ENCODE data around the gene PKP3. TPM values are rescaled to one million over a fixed set of nuclear protein-coding genes. Genes with fewer than 3 reads are reported as not detected.
"Not testable (repeated sequence)": the region's sequence is repeated elsewhere in the genome, so short reads cannot be mapped to it uniquely, and the experiment has no call there.

PKP3 gene
- total and polyA plus RNA-seq, 3 experiments from 2014 or later, result 1.1 TPM; not detected in 2

- Mint-ChIP-seq H3K36me3 (peaks cover 0 to 3% (median 0%) of the 10 kb centered on the region in 3 donors), H3K4me3 (no peak overlapping the region), H3K27me3 (peaks cover 4 to 9% of the 10 kb centered on the region in 2 donors), H3K4me1 (peaks cover 17 to 23% (median 19%) of the 10 kb centered on the region in 3 donors), H3K27ac (no peak overlapping the region), H3K9me3 (peaks cover 0 to 7% (median 2%) of the 10 kb centered on the region in 5 donors)
- CTCF ChIA-PET, result no interaction called here
- H3K4me3 ChIP-seq (ENCODE audit: low read length), result no peak overlapping the region
- no peak for DNase-seq
- POLR2A ChIA-PET, result interaction anchor here (0.6 kb wide), 1 partner anchor 170 kb away, joined by 3 read pairs; no protein-coding TSS in a partner anchor
- H3K27ac ChIP-seq (ENCODE audit: low read depth, low read length), result no peak overlapping the region
- H3K9me3 ChIP-seq (ENCODE audit: low read length), result no peaks in the 10 kb centered on the region
- no peaks in the 10 kb centered on the region for H3K27me3 ChIP-seq (ENCODE audit: insufficient read depth, low read length, poor library complexity, severe bottlenecking)
- H3K36me3 ChIP-seq (ENCODE audit: insufficient read depth, low read length), result no peaks in the 10 kb centered on the region
- peaks cover 9% of the 10 kb centered on the region for H3K4me1 ChIP-seq (ENCODE audit: insufficient read depth, low read length)
Measured at GRCh38 chr11:384511-384910, 9.5 kb upstream of the PKP3 start.

GRCh38 chr11:385594-386351, 8.2 kb upstream of the PKP3 start:
- peaks cover 0 to 7% (median 2%) of the 10 kb centered on the region in 5 donors for H3K9me3 Mint-ChIP-seq
- Histone ChIP-seq H3K4me1 (ENCODE audit: insufficient read depth, low read length) (peaks cover 9% of the 10 kb centered on the region), H3K4me3 (ENCODE audit: low read length) (no peak overlapping the region), H3K9me3 (ENCODE audit: low read length) (no peaks in the 10 kb centered on the region), H3K27me3 (ENCODE audit: insufficient read depth, low read length, poor library complexity, severe bottlenecking) (no peaks in the 10 kb centered on the region), H3K27ac (ENCODE audit: low read depth, low read length) (no peak overlapping the region), H3K36me3 (ENCODE audit: insufficient read depth, low read length) (no peaks in the 10 kb centered on the region)
- H3K4me3 Mint-ChIP-seq, result no peak overlapping the region
- CTCF ChIA-PET, result no interaction called here
- peaks cover 0 to 3% (median 0%) of the 10 kb centered on the region in 3 donors for H3K36me3 Mint-ChIP-seq
- H3K27ac Mint-ChIP-seq, result peak overlapping the region in 1 of 8 donors; percentile 76
- POLR2A ChIA-PET, result no interaction called here
- no peak for DNase-seq
- H3K4me1 Mint-ChIP-seq, result peaks cover 17 to 23% (median 19%) of the 10 kb centered on the region in 3 donors
- H3K27me3 Mint-ChIP-seq, result peaks cover 4 to 9% of the 10 kb centered on the region in 2 donors

- peaks cover 9% of the 10 kb centered on the region for H3K4me1 ChIP-seq (ENCODE audit: insufficient read depth, low read length)
- ChIA-PET CTCF (no interaction called here), POLR2A (no interaction called here)
- Mint-ChIP-seq H3K4me3 (peak overlapping the region in 1 of 7 donors; percentile 57), H3K4me1 (peaks cover 17 to 23% (median 19%) of the 10 kb centered on the region in 3 donors), H3K9me3 (peaks cover 0 to 7% (median 2%) of the 10 kb centered on the region in 5 donors), H3K27ac (peak overlapping the region in 4 of 8 donors; percentile 36 to 87 (median 52)), H3K36me3 (peaks cover 0 to 3% (median 0%) of the 10 kb centered on the region in 3 donors), H3K27me3 (peaks cover 4 to 9% of the 10 kb centered on the region in 2 donors)
- no peak overlapping the region for H3K4me3 ChIP-seq (ENCODE audit: low read length)
- H3K27ac ChIP-seq (ENCODE audit: low read depth, low read length), result no peak overlapping the region
- H3K9me3 ChIP-seq (ENCODE audit: low read length), result no peaks in the 10 kb centered on the region
- H3K27me3 ChIP-seq (ENCODE audit: insufficient read depth, low read length, poor library complexity, severe bottlenecking), result no peaks in the 10 kb centered on the region
- no peak for DNase-seq
- no peaks in the 10 kb centered on the region for H3K36me3 ChIP-seq (ENCODE audit: insufficient read depth, low read length)
Measured at GRCh38 chr11:386483-386882, 7.5 kb upstream of the PKP3 start.

- H3K36me3 ChIP-seq (ENCODE audit: insufficient read depth, low read length), result no peaks in the 10 kb centered on the region
- H3K4me1 Mint-ChIP-seq, result peaks cover 13 to 20% (median 19%) of the 10 kb centered on the region in 3 donors
- H3K27ac ChIP-seq (ENCODE audit: low read depth, low read length), result no peak overlapping the region
- no peaks in the 10 kb centered on the region for H3K27me3 ChIP-seq (ENCODE audit: insufficient read depth, low read length, poor library complexity, severe bottlenecking)
- H3K27ac Mint-ChIP-seq, result peak overlapping the region; percentile 2 to 90 (median 86)
- no peak overlapping the region for H3K4me3 ChIP-seq (ENCODE audit: low read length)
- peaks cover 0 to 3% (median 0%) of the 10 kb centered on the region in 3 donors for H3K36me3 Mint-ChIP-seq
- no peaks in the 10 kb centered on the region for H3K9me3 ChIP-seq (ENCODE audit: low read length)
- peaks cover 0 to 7% (median 2%) of the 10 kb centered on the region in 5 donors for H3K9me3 Mint-ChIP-seq
- peak in 1 of 5 donors; percentile 21 for DNase-seq
- H3K4me3 Mint-ChIP-seq, result peak overlapping the region in 3 of 7 donors; percentile 38 to 57 (median 47)
- ChIA-PET CTCF (interaction anchor here (0.9 to 1.3 kb wide), 3 partner anchors 10 to 137 kb away, joined by 3 to 5 read pairs (median 4); no protein-coding TSS in a partner anchor), POLR2A (no interaction called here)
- H3K27me3 Mint-ChIP-seq, result peaks cover 2 to 5% of the 10 kb centered on the region in 2 donors
- H3K4me1 ChIP-seq (ENCODE audit: insufficient read depth, low read length), result peaks cover 9% of the 10 kb centered on the region
Measured at GRCh38 chr11:387193-387793, 6.7 kb upstream of the PKP3 start.

- H3K27me3 ChIP-seq (ENCODE audit: insufficient read depth, low read length, poor library complexity, severe bottlenecking); H3K27ac ChIP-seq (ENCODE audit: low read depth, low read length); H3K4me1 ChIP-seq (ENCODE audit: insufficient read depth, low read length); H3K4me3 ChIP-seq (ENCODE audit: low read length); H3K9me3 Mint-ChIP-seq; H3K27ac Mint-ChIP-seq; H3K36me3 ChIP-seq (ENCODE audit: insufficient read depth, low read length); DNase-seq; H3K27me3 Mint-ChIP-seq; CTCF ChIA-PET; H3K4me3 Mint-ChIP-seq; H3K36me3 Mint-ChIP-seq; H3K9me3 ChIP-seq (ENCODE audit: low read length): not testable (repeated sequence)
- POLR2A ChIA-PET, result interaction anchor here (0.6 kb wide), 1 partner anchor 40 kb away, joined by 4 read pairs; no protein-coding TSS in a partner anchor
- H3K4me1 Mint-ChIP-seq, result peaks cover 13 to 19% (median 18%) of the 10 kb centered on the region in 3 donors
Measured at GRCh38 chr11:389369-389768, 4.6 kb upstream of the PKP3 start.

- Histone ChIP-seq H3K4me1 (ENCODE audit: insufficient read depth, low read length) (peaks cover 9% of the 10 kb centered on the region), H3K27ac (ENCODE audit: low read depth, low read length) (no peak overlapping the region), H3K4me3 (ENCODE audit: low read length) (no peak overlapping the region), H3K9me3 (ENCODE audit: low read length) (no peaks in the 10 kb centered on the region), H3K27me3 (ENCODE audit: insufficient read depth, low read length, poor library complexity, severe bottlenecking) (no peaks in the 10 kb centered on the region), H3K36me3 (ENCODE audit: insufficient read depth, low read length) (no peaks in the 10 kb centered on the region)
- no peak for DNase-seq
- ChIA-PET CTCF (no interaction called here), POLR2A (no interaction called here)
- peaks cover 13 to 19% (median 18%) of the 10 kb centered on the region in 3 donors for H3K4me1 Mint-ChIP-seq
- peaks cover 0 to 7% (median 2%) of the 10 kb centered on the region in 5 donors for H3K9me3 Mint-ChIP-seq
- no peak overlapping the region for H3K27ac Mint-ChIP-seq
- peaks cover 0 to 2% of the 10 kb centered on the region in 2 donors for H3K27me3 Mint-ChIP-seq
- H3K4me3 Mint-ChIP-seq, result no peak overlapping the region
- peaks cover 0 to 3% (median 0%) of the 10 kb centered on the region in 3 donors for H3K36me3 Mint-ChIP-seq
Measured at GRCh38 chr11:390175-390574, 3.8 kb upstream of the PKP3 start.

GRCh38 chr11:391117-392017, 2.6 kb upstream of the PKP3 start:
- H3K4me3 Mint-ChIP-seq, result no peak overlapping the region
- ChIA-PET CTCF (no interaction called here), POLR2A (no interaction called here)

More at GRCh38 chr11:391117-392017, 2.6 kb upstream of the PKP3 start:
- H3K4me1 Mint-ChIP-seq, result peaks cover 17 to 19% (median 18%) of the 10 kb centered on the region in 3 donors
- Histone ChIP-seq H3K27me3 (ENCODE audit: insufficient read depth, low read length, poor library complexity, severe bottlenecking) (no peaks in the 10 kb centered on the region), H3K4me1 (ENCODE audit: insufficient read depth, low read length) (peaks cover 9% of the 10 kb centered on the region), H3K9me3 (ENCODE audit: low read length) (no peaks in the 10 kb centered on the region), H3K27ac (ENCODE audit: low read depth, low read length) (no peak overlapping the region), H3K36me3 (ENCODE audit: insufficient read depth, low read length) (no peaks in the 10 kb centered on the region), H3K4me3 (ENCODE audit: low read length) (no peak overlapping the region)
- H3K27ac Mint-ChIP-seq, result no peak overlapping the region
- H3K9me3 Mint-ChIP-seq, result peaks cover 0 to 7% (median 2%) of the 10 kb centered on the region in 5 donors
- no peak for DNase-seq
- peaks cover 0 to 3% (median 0%) of the 10 kb centered on the region in 3 donors for H3K36me3 Mint-ChIP-seq
- peaks cover 0 to 2% of the 10 kb centered on the region in 2 donors for H3K27me3 Mint-ChIP-seq
